Measurements from ENCODE around the gene OR8K5. TPM values are rescaled to one million over a fixed set of nuclear protein-coding genes. Genes with fewer than 3 reads are reported as not detected.

Gene OR8K5
- total RNA-seq, 2 donors from 2014 or later, result not detected

Other genes starting within 250 kb of the OR8K5 start
- not detected for gene OR5W2, start 245.7 kb downstream of the OR8K5 start, total RNA-seq
- gene OR5I1, start 223.9 kb downstream of the OR8K5 start, total RNA-seq, result not detected
- not detected for gene OR10AG1, start 190.4 kb downstream of the OR8K5 start, total RNA-seq
- gene OR5F1, start 165.7 kb downstream of the OR8K5 start, total RNA-seq, result not detected
- not detected for gene OR5AS1, start 132.7 kb downstream of the OR8K5 start, total RNA-seq
- gene OR8I2, start 67.0 kb downstream of the OR8K5 start, total RNA-seq, result not detected
- gene OR8H2, start 56.6 kb downstream of the OR8K5 start, total RNA-seq, result not detected
- not detected for gene OR8H3, start 37.9 kb downstream of the OR8K5 start, total RNA-seq
- not detected for gene OR8J3, start 20.1 kb downstream of the OR8K5 start, total RNA-seq
- not detected for gene OR5J2, start 16.3 kb upstream of the OR8K5 start, total RNA-seq
- gene OR5T2, start 73.9 kb upstream of the OR8K5 start, total RNA-seq, result not detected
- not detected for gene OR5T3, start 91.9 kb upstream of the OR8K5 start, total RNA-seq
- gene OR5T1, start 113.8 kb upstream of the OR8K5 start, total RNA-seq, result not detected
- gene OR8H1, start 131.9 kb upstream of the OR8K5 start, total RNA-seq, result not detected
- not detected for gene OR8K3, start 154.8 kb upstream of the OR8K5 start, total RNA-seq
- not detected for gene OR8K1, start 185.7 kb upstream of the OR8K5 start, total RNA-seq
- not detected for gene OR8J1, start 194.0 kb upstream of the OR8K5 start, total RNA-seq
- not detected for gene OR8U1, start 215.3 kb upstream of the OR8K5 start, total RNA-seq

Data from activated T-cell treated with anti-CD3 and anti-CD28 coated beads, Interleukin-2, amount 50 U/mL, for 72 hours (primary cell).